Neural progenitor cell (in vitro differentiated cells): ENCODE data around the gene BCR.

Experiments used
- CTCF ChIP-seq: fragments of 200-600 bp; sonication (generic); IDR thresholded peaks from 2 replicates; pipeline ENCODE4 v1.5.1; 2017; ENCODE audit warnings: antibody characterized with exemption, mild to moderate bottlenecking
- EZH2 ChIP-seq: fragments of 200-600 bp; sonication (generic); IDR thresholded peaks from 2 replicates; pipeline ENCODE4 v1.6.1; 2017; ENCODE audit warnings: antibody characterized with exemption, mild to moderate bottlenecking, moderate library complexity

DNA sequence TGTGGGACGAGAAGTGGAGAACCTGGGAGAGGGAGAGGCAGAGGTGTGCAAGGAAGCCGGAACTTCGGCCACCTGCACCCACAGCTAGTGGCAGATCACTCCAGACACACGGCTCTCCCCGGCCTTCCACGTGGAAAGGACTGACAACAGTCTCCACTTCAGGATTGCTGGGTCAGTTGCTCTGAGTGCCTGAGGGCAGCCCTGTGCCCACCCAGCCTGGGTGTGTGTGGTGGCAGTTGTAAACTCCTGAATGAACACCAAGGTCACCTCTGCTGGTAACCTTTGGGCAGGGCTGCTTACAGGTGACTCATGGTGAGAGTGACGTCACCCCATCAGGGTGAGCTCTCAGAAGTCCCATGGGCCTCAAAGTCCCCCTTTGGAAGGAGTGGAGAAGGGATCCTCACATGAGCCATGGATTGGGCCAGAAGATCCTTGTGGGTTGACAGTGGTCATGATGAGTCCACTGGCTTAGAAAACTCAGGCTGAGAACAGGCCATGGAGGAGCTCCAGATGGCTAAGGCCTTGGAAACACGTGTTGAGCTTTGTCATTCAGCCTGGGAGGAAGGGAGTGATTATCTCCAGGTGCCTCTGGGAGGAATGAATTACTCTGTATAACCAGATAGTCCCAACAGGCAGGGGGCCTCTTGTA lies 71.3 kb downstream of the BCR start:
- no peak for TF ChIP-seq EZH2
- no peak for TF ChIP-seq CTCF
